ENCODE data around the gene GDF3.

GDF3 gene

DNA sequence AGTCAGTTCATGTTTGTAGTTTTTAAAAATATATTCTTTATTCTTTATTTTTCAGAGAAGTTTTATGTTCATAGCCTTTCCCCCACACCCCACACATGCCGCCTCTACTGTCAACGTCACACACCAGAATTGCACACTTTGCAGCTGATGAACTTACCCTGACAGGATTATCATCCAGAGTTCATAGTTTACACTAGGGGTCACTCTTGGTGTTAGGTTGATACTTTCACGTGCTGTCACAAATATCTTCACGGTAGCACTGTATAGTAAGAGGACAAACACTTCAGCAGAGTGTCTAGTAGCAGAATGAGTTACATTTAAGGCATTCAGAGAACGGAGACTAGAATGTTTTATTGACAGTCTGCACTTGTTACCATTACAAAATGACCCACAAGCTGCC lies 20.8 kb upstream of the GDF3 start (continued):
- TF ChIP-seq, protein P1, sequence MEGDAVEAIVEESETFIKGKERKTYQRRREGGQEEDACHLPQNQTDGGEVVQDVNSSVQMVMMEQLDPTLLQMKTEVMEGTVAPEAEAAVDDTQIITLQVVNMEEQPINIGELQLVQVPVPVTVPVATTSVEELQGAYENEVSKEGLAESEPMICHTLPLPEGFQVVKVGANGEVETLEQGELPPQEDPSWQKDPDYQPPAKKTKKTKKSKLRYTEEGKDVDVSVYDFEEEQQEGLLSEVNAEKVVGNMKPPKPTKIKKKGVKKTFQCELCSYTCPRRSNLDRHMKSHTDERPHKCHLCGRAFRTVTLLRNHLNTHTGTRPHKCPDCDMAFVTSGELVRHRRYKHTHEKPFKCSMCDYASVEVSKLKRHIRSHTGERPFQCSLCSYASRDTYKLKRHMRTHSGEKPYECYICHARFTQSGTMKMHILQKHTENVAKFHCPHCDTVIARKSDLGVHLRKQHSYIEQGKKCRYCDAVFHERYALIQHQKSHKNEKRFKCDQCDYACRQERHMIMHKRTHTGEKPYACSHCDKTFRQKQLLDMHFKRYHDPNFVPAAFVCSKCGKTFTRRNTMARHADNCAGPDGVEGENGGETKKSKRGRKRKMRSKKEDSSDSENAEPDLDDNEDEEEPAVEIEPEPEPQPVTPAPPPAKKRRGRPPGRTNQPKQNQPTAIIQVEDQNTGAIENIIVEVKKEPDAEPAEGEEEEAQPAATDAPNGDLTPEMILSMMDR (tag by site-specific recombination; IDR thresholded peaks at IDR 0.05) = peak; percentile 25; the same call in 1 of the 2 replicates

DNA sequence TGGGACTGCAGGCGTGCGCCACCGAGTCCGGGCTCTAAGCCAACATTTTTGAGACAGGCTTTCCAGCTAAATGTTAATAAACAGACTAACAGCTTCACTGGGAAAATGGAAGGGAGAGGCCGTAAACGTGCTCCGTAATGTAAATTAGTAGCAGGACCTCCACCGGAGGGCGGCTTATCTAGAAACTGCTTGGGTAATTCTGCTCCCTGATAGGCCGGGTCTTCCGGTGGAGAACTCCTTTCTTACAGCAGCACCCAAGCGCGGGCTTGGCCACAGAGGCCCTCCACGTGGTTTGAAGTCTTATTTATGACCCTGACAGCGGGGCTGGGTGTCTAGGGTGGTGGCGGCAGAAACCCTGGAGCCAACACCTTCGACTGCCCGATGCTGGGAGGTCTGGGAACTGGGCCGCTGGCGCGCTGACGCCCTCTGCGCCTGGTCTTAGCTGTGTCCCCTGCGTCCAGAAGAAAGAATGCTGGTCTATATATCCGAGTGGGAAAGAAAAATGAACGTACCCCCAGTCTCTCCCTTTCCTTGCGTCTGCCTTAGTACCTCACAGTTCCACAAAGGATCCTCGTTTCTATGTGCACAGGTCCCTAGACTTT lies 17.4 kb upstream of the GDF3 start:
- no peaks in the 10 kb centered on the region for H3K36me3 ChIP-seq (ENCODE audit: control insufficient read depth in 2 of 2, insufficient read depth in 1 of 2, low read length in 2 of 2)
- POLR2A ChIA-PET = no interaction called here
- no peaks in the 10 kb centered on the region for H3K9me3 ChIP-seq (ENCODE audit: control insufficient read depth, insufficient read depth, low read depth, low read length)
- TF ChIP-seq ZEB2 (tag by site-specific recombination; IDR thresholded peaks at IDR 0.05) (no peak), WT1 (tag by site-specific recombination; IDR thresholded peaks at IDR 0.05) (no peak), ZNF571 (tag by site-specific recombination; IDR thresholded peaks at IDR 0.05) (no peak), ZNF521 (tag by site-specific recombination; IDR thresholded peaks at IDR 0.05) (no peak), BCL11A (tag by site-specific recombination; IDR thresholded peaks at IDR 0.05; ENCODE audit: low read depth) (no peak), ZNF623 (tag by site-specific recombination; IDR thresholded peaks at IDR 0.05) (no peak), ZBTB17 (tag by site-specific recombination; IDR thresholded peaks at IDR 0.05) (no peak)
- TF ChIP-seq, protein P2, sequence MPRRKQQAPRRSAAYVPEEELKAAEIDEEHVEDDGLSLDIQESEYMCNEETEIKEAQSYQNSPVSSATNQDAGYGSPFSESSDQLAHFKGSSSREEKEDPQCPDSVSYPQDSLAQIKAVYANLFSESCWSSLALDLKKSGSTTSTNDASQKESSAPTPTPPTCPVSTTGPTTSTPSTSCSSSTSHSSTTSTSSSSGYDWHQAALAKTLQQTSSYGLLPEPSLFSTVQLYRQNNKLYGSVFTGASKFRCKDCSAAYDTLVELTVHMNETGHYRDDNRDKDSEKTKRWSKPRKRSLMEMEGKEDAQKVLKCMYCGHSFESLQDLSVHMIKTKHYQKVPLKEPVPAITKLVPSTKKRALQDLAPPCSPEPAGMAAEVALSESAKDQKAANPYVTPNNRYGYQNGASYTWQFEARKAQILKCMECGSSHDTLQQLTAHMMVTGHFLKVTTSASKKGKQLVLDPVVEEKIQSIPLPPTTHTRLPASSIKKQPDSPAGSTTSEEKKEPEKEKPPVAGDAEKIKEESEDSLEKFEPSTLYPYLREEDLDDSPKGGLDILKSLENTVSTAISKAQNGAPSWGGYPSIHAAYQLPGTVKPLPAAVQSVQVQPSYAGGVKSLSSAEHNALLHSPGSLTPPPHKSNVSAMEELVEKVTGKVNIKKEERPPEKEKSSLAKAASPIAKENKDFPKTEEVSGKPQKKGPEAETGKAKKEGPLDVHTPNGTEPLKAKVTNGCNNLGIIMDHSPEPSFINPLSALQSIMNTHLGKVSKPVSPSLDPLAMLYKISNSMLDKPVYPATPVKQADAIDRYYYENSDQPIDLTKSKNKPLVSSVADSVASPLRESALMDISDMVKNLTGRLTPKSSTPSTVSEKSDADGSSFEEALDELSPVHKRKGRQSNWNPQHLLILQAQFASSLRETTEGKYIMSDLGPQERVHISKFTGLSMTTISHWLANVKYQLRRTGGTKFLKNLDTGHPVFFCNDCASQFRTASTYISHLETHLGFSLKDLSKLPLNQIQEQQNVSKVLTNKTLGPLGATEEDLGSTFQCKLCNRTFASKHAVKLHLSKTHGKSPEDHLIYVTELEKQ (tag by site-specific recombination; IDR thresholded peaks at IDR 0.05; ENCODE audit: borderline replicate concordance) = no peak
- TF ChIP-seq, protein P3, sequence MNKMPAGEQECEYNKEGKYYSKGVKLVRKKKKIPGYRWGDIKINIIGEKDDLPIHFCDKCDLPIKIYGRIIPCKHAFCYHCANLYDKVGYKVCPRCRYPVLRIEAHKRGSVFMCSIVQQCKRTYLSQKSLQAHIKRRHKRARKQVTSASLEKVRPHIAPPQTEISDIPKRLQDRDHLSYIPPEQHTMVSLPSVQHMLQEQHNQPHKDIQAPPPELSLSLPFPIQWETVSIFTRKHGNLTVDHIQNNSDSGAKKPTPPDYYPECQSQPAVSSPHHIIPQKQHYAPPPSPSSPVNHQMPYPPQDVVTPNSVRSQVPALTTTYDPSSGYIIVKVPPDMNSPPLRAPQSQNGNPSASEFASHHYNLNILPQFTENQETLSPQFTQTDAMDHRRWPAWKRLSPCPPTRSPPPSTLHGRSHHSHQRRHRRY (tag by site-specific recombination; IDR thresholded peaks at IDR 0.05) = no peak
- TF ChIP-seq, protein P4, sequence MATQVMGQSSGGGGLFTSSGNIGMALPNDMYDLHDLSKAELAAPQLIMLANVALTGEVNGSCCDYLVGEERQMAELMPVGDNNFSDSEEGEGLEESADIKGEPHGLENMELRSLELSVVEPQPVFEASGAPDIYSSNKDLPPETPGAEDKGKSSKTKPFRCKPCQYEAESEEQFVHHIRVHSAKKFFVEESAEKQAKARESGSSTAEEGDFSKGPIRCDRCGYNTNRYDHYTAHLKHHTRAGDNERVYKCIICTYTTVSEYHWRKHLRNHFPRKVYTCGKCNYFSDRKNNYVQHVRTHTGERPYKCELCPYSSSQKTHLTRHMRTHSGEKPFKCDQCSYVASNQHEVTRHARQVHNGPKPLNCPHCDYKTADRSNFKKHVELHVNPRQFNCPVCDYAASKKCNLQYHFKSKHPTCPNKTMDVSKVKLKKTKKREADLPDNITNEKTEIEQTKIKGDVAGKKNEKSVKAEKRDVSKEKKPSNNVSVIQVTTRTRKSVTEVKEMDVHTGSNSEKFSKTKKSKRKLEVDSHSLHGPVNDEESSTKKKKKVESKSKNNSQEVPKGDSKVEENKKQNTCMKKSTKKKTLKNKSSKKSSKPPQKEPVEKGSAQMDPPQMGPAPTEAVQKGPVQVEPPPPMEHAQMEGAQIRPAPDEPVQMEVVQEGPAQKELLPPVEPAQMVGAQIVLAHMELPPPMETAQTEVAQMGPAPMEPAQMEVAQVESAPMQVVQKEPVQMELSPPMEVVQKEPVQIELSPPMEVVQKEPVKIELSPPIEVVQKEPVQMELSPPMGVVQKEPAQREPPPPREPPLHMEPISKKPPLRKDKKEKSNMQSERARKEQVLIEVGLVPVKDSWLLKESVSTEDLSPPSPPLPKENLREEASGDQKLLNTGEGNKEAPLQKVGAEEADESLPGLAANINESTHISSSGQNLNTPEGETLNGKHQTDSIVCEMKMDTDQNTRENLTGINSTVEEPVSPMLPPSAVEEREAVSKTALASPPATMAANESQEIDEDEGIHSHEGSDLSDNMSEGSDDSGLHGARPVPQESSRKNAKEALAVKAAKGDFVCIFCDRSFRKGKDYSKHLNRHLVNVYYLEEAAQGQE (tag by site-specific recombination; IDR thresholded peaks at IDR 0.05) = no peak
- H3K4me1 ChIP-seq (ENCODE audit: control insufficient read depth, insufficient read depth, low read length) = peaks cover 5% of the 10 kb centered on the region
- H3K27ac ChIP-seq (ENCODE audit: extremely low read depth, low read depth, low read length) = no peak overlapping the region
- CTCF ChIA-PET = no interaction called here
- no peak overlapping the region for H3K4me3 ChIP-seq (ENCODE audit: low read depth, low read length)

DNA sequence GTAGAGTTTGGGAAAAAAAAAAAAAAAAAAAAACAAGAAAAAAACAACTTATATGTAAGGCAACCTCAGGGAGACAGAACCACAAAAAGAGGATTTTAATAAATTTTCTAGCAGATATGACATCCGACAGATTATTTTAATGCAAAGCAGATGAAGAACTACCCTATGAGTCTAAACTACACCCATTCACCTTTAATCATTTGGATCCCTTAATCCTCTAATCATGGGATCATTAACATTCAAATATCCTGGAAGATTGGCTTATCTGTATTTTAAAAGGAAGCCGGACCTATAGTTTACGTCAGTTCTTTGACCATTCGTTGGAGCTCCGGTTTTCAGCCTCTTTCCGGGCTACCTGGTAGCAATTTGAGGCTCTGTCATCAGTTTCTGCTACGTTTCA lies 15.6 kb upstream of the GDF3 start, which contains the start of gene DPPA3:
Gene DPPA3 (plus strand): TSS at position 301 of the 400 bp plus-strand sequence. CDS start 138 bp downstream, outside the sequence.
- Histone ChIP-seq H3K4me1 (ENCODE audit: control insufficient read depth, insufficient read depth, low read length) (no peaks in the 10 kb centered on the region), H3K36me3 (ENCODE audit: control insufficient read depth in 2 of 2, insufficient read depth in 1 of 2, low read length in 2 of 2) (no peaks in the 10 kb centered on the region), H3K9me3 (ENCODE audit: control insufficient read depth, insufficient read depth, low read depth, low read length) (no peaks in the 10 kb centered on the region), H3K27ac (ENCODE audit: extremely low read depth, low read depth, low read length) (no peak within 1 kb of the TSS), H3K4me3 (ENCODE audit: low read depth, low read length) (no peak within 1 kb of the TSS)
- ChIA-PET CTCF (no interaction called here), POLR2A (no interaction called here)
- TF ChIP-seq ZNF624 (tag by site-specific recombination; IDR thresholded peaks at IDR 0.05) = no peak
- no peak for TF ChIP-seq ZFP3 (tag by site-specific recombination; IDR thresholded peaks at IDR 0.05; ENCODE audit: low read depth)
- no peak for TF ChIP-seq PRDM1 (tag by site-specific recombination; IDR thresholded peaks at IDR 0.05)
- TF ChIP-seq ZNF530 (tag by site-specific recombination; IDR thresholded peaks at IDR 0.05; ENCODE audit: low read depth) = no peak
- no peak for TF ChIP-seq ZNF664 (tag by site-specific recombination; IDR thresholded peaks at IDR 0.05)

Data from HEK293 (cell line).